GM21526 (cell line): ENCODE measurements around the gene ABCB6.
"Not testable (repeated sequence)": the region's sequence is repeated elsewhere in the genome, so short reads cannot be mapped to it uniquely, and the experiment has no call there.

ENCODE experiments used
- ATAC-seq: cut with Tn5 transposase; IDR thresholded peaks from one replicate; pipeline ENCODE4 v1.9.1; 2021; ENCODE audit warnings: moderate library complexity; ENCODE audit not compliant: unreplicated experiment, low FRiP score

The ABCB6 gene

DNA sequence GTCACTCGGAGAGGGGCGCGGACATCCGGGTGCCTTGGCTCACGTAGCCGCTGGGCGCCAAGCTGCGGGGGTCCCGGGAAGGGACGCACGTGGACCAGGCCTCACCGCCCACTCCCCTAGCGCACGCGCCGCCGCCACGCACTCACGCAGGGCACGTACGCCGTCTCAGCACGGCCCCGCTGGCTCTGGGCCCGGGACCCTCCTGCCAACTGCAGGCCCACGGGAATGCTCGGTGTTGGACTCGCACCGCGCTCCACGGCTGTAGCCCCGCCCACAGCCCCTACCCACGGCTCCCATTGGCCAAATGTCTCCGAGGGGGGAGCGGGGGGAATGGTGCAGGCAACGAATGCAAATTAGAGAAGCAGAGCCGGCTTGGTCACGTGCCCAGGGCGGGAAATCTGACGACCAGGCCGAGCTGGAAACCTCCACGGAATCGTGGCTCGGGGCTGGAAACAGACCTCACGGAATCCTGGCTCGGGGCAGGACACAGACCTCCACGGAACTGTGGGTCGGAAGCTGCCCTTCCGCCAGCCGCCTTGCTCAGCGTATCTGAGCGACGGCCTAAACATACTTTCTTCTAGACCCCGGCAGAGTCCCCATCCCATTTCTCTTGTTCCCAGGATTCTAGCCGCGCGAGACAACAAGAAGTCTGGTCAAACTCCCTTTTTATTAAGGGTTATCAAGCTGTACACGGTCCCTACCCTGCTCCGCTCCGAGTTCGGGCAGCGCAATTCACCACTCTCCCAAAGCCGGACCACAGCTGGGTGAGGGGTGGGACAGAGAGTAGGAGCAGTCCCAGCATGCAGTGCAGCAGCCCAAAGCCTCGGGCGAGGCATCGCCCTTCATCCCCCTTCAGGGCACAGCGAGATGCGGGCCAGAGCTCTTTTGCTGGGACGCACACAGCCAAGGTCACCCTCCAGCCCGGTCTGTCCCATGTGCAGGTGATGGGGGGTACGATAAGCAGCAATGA is at the start of gene ABCB6:
TSS of gene ABCB6 (minus strand) at position 227 of the 970 bp plus-strand sequence. CDS start 285 bp downstream, outside the sequence.
- ATAC-seq = peak; percentile 58

DNA sequence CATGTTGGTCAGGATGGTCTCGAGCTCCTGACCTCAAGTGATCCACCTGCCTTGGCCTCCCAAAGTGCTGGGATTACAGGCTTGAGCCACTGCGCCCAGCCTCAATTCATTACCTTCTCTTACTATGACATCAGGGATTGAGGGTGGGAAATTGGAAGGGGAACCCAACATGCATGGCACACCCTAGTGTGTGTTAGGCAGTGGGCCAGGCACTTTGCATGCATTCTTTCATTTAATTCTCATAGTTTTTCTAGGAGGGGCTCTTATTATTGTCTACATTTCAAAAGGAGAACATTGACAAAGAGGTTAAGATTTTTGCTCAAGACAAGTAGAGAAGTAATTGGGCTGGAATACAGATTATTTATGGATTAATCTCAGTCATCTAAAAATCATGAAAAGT is 49.5 kb upstream of the ABCB6 start:
- ATAC-seq = no peak

DNA sequence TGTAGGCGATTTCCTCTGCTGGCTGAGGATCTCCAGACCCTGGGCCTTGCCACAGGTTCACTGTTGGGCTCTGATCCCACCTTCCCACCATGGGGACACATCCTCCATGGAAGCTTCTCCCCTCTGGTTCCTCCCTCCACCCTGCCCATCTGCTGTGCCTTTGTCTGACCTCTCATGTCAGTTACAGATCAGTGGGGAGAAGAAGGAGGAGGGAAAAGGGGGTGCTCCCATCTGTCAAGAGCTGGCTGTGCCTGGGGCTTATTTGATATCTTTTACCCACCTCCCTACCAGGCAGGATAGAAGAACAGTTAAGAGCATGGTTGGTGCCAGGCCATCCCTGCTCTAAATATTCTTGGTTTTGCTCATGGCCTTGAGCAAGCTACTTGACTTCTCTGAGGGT is 48.1 kb upstream of the ABCB6 start:
- ATAC-seq = no peak

- ATAC-seq = no peak
These were observed 47.5 kb upstream of the ABCB6 start for GRCh38 chr2:219266232-219266631.

GRCh38 chr2:219261024-219261855 is 42.5 kb upstream of the ABCB6 start:
- ATAC-seq = no peak

- not testable (repeated sequence) for ATAC-seq
These were observed 40.2 kb upstream of the ABCB6 start for GRCh38 chr2:219258942-219259341.

- ATAC-seq = peak; percentile 23
These were observed 35.9 kb upstream of the ABCB6 start for GRCh38 chr2:219254590-219255201.

- peak; percentile 48 for ATAC-seq
These were observed 35.2 kb upstream of the ABCB6 start, which contains the start of gene TUBA4A for GRCh38 chr2:219253753-219254589. TUBA4A (minus strand) TSS chr2:219253918; CDS start chr2:219253858, 60 bp downstream.

GRCh38 chr2:219252900-219253752 is 34.4 kb upstream of the ABCB6 start, which contains the start of gene TUBA4B:
TUBA4B (plus strand) TSS chr2:219253243; CDS start chr2:219253408, 165 bp downstream.
- ATAC-seq = peak; percentile 8

DNA sequence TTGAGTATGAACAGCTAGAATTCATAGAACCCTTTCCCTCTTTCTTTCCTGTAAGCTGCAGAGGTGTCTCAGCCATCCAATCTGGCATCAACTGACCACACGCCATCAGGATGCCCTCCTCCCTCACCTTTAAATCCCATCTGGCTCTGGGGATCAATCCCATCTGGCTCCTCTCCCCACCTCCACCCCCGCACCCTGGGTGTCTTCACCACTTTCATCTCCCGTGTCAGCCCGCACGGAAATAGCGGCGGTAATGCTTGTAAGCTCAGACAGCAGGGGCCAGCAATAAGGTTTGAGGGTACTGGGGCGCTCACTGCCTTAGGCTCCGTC is 33.8 kb upstream of the ABCB6 start:
- ATAC-seq = no peak

- no peak for ATAC-seq
These were observed 33.3 kb upstream of the ABCB6 start for GRCh38 chr2:219252084-219252483.

GRCh38 chr2:219251656-219252055 is 32.9 kb upstream of the ABCB6 start:
- ATAC-seq = no peak

DNA sequence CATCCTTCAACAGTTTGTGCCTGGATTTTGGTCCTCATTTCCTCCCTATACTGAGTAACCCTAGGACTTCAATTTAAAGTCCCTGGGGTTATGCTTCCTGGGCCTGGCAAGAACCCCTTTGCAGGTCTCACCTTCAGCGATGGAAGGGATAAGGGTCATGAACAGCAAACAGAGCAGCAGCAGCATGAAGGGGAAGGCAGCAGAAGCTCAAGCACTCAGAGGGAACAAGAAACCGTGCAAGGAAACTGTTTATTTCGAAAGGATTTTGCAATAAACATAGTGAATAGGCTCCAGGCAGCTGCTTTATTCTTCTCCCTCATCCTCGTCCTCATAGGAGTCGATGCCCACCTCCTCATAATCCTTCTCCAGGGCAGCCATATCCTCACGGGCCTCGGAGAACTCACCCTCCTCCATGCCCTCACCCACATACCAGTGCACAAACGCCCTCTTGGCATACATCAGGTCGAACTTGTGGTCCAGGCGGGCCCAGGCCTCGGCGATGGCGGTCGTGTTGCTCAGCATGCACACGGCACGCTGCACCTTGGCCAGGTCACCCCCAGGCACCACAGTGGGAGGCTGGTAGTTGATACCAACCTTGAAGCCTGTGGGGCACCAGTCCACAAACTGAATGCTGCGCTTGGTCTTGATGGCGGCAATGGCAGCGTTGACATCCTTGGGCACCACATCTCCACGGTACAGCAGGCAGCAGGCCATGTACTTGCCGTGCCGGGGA is 31.5 kb upstream of the ABCB6 start:
- no peak for ATAC-seq

- no peak for ATAC-seq
These were observed 30.6 kb upstream of the ABCB6 start for GRCh38 chr2:219249203-219249980.

GRCh38 chr2:219248845-219249202 is 30.1 kb upstream of the ABCB6 start:
- no peak for ATAC-seq

- ATAC-seq = no peak
These were observed 29.2 kb upstream of the ABCB6 start for GRCh38 chr2:219247678-219248642.
